Neural cell (in vitro differentiated cells): ENCODE results near the gene ABCG2. TPM values are rescaled to one million over a fixed set of nuclear protein-coding genes. Genes with fewer than 3 reads are reported as not detected.

Experiments
- H2AFZ ChIP-seq: fragments of 200-600, 300-800 bp; sonication (generic), shearing (Covaris generic); 2 replicates; pipeline ENCODE4 v1.6.0; 2014; ENCODE audit warnings: low read depth, mild to moderate bottlenecking, antibody characterized with exemption, low read length, moderate library complexity
- H3F3A ChIP-seq: fragments of 200-600 bp; shearing (Covaris generic); 2 replicates; pipeline ENCODE4 v1.6.1; 2016; ENCODE audit warnings: mild to moderate bottlenecking, moderate library complexity, mixed read lengths, antibody characterized with exemption, low read length; ENCODE audit not compliant: insufficient read depth, poor library complexity, severe bottlenecking
- H3K27ac ChIP-seq: fragments of 200-600, 300-800 bp; sonication (generic), shearing (Covaris generic); 2 replicates; pipeline ENCODE4 v1.5.1; 2014; ENCODE audit warnings: mild to moderate bottlenecking, low read length, moderate library complexity
- H3K27me3 ChIP-seq: fragments of 300-800, 200-600 bp; sonication (generic), shearing (Covaris generic); 2 replicates; pipeline ENCODE4 v1.6.0; 2014; ENCODE audit warnings: mild to moderate bottlenecking, low read depth, low read length, moderate library complexity; ENCODE audit not compliant: insufficient read depth
- H3K36me3 ChIP-seq: fragments of 300-800, 200-600 bp; sonication (generic), shearing (Covaris generic); 2 replicates; pipeline ENCODE4 v1.5.1; 2014; ENCODE audit warnings: mild to moderate bottlenecking, antibody characterized with exemption, low read length, moderate library complexity; ENCODE audit not compliant: insufficient read depth
- H3K4me2 ChIP-seq: fragments of 300-800, 200-600 bp; sonication (generic), shearing (Covaris generic); 2 replicates; pipeline ENCODE4 v1.6.0; 2014; ENCODE audit warnings: mild to moderate bottlenecking, low read length
- H3K4me3 ChIP-seq: fragments of 300-800, 200-600 bp; sonication (generic), shearing (Covaris generic); 2 replicates; pipeline ENCODE4 v1.5.1; 2014; ENCODE audit warnings: mild to moderate bottlenecking, low read length, moderate library complexity
- H3K79me2 ChIP-seq: fragments of 200-600 bp; shearing (Covaris generic); replicated peaks from 2 replicates; pipeline ENCODE4 v1.6.0; 2014; ENCODE audit warnings: mild to moderate bottlenecking, low read length, moderate library complexity; ENCODE audit not compliant: insufficient read depth
- H3K9ac ChIP-seq: fragments of 300-800, 200-600 bp; sonication (generic), shearing (Covaris generic); 2 replicates; pipeline ENCODE4 v1.6.1; 2016; ENCODE audit warnings: mild to moderate bottlenecking, low read length, mixed read lengths
- H3K9me2 ChIP-seq: fragments of 200-600 bp; shearing (Covaris generic); 2 replicates; pipeline ENCODE4 v1.6.1; 2016; ENCODE audit warnings: mild to moderate bottlenecking, low read length, mixed read lengths; ENCODE audit not compliant: insufficient read depth
- H3K9me3 ChIP-seq: fragments of 200-600, 300-800 bp; sonication (generic), shearing (Covaris generic); 2 replicates; pipeline ENCODE4 v1.6.1; 2016; ENCODE audit warnings: mild to moderate bottlenecking, mixed run types, low read length, moderate library complexity, mixed read lengths
- H4K20me1 ChIP-seq: fragments of 200-600 bp; shearing (Covaris generic); 2 replicates; pipeline ENCODE4 v1.6.1; 2016; ENCODE audit warnings: mild to moderate bottlenecking, mixed run types; ENCODE audit not compliant: insufficient read depth
- EP300 ChIP-seq: fragments of 450-650 bp; conservative IDR thresholded peaks from 2 replicates; pipeline ENCODE4 v1.6.1; 2014; ENCODE audit warnings: antibody characterized with exemption, mild to moderate bottlenecking, moderate library complexity; ENCODE audit not compliant: poor library complexity, severe bottlenecking
- EZH2 ChIP-seq: fragments of 200-600, 300-800 bp; shearing (Covaris generic), sonication (generic); IDR thresholded peaks from 2 replicates; pipeline ENCODE4 v1.6.1; 2014; ENCODE audit warnings: antibody characterized with exemption, low read length, borderline replicate concordance, mild to moderate bottlenecking; ENCODE audit not compliant: insufficient read depth, poor library complexity, severe bottlenecking
- MXI1 ChIP-seq: fragments of 450-650 bp; conservative IDR thresholded peaks from 2 replicates; pipeline ENCODE4 v1.6.1; 2014; ENCODE audit warnings: antibody characterized with exemption, mild to moderate bottlenecking; ENCODE audit not compliant: poor library complexity, severe bottlenecking
- POLR2AphosphoS5 ChIP-seq: IDR thresholded peaks from 2 replicates; pipeline ENCODE4 v1.6.1; 2012
- RAD21 ChIP-seq: fragments of 450-650 bp; conservative IDR thresholded peaks from 2 replicates; pipeline ENCODE4 v1.6.1; 2014; ENCODE audit warnings: antibody characterized with exemption, mild to moderate bottlenecking, moderate library complexity
- SMC3 ChIP-seq: fragments of 450-650 bp; conservative IDR thresholded peaks from 2 replicates; pipeline ENCODE4 v1.6.1; 2014; ENCODE audit warnings: antibody characterized with exemption, mild to moderate bottlenecking, moderate library complexity; ENCODE audit not compliant: poor library complexity
- TAF1 ChIP-seq: IDR thresholded peaks from 2 replicates; pipeline ENCODE4 v1.6.1; 2012; ENCODE audit warnings: low read depth
- polyA plus RNA-seq: library from polyadenylated mRNA; depleted of rRNA; stranded (reverse); fragments of >200 nt; gene quantifications from 2 replicates; pipeline ENCODE4 v1.2.3, GENCODE V29; 2014
- TF ChIP-seq, protein P1 (sequence below): IDR thresholded peaks from 2 replicates; pipeline ENCODE4 v1.6.1; 2012; ENCODE audit warnings: borderline replicate concordance
- TF ChIP-seq, protein P2 (sequence below): fragments of 450-650 bp; IDR thresholded peaks from 2 replicates; pipeline ENCODE4 v1.5.1; 2014; ENCODE audit warnings: antibody characterized with exemption, mild to moderate bottlenecking, moderate library complexity; ENCODE audit not compliant: poor library complexity, severe bottlenecking

Gene ABCG2
- polyA plus RNA-seq, 1 donor from 2014 or later: not detected

DNA sequence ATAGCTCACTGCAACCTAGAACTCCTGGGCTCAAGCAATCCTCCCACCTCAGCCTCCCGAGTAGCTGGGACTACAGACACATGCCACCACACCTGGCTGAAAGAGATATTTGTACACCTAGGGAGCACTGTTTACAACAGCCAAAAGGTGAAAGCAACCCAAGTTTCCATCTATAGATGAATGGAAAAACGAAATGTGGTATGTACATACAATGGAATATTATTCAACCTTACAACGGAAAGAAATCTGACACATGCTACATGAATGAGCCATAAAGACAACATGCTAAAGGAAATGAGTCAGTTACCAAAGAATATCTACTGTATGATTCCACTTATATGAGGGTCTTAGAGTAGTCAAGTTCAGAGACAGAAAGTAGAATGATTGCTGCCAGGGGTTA is 52.2 kb downstream of the ABCG2 start:
- no peak overlapping the region for H3K4me3 ChIP-seq
- no peaks in the 10 kb centered on the region for H4K20me1 ChIP-seq
- H3K4me2 ChIP-seq: no peak overlapping the region

DNA sequence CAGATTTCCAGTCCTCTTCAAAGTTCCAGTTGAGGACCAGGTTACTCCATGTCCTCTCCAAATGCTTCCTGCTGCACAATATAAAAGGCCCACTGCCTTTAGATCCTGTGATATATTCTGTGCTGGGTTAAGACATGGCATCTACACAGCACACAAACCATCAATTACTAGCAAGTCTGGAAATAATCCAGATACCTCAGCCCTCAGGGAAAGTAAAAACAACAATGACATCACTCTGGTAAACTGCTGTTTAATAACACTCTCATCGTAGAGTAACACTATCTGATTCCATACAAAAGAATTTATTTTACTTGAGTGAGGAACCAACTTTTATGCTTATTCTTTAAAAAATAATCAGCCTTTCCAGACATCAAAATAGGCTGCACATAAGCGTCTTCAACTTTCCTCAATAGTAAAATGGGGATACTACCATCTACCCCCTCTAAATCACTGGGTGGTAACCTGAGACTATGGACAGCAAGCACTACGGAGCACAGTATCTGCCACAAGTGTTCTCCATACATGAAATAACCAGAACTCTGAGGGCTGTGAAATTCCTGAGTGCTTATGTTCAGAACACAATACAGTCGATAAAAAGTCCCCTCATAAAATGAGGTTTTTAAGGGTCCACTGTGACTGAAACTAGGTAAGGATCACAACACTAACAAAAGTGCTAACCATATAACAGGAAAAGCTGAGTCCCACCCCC is 53.4 kb downstream of the ABCG2 start:
- TF ChIP-seq TAF1 (no peak), POLR2AphosphoS5 (no peak), EZH2 (no peak), RAD21 (no peak), SMC3 (no peak), EP300 (no peak), MXI1 (no peak)
- TF ChIP-seq, protein P1, sequence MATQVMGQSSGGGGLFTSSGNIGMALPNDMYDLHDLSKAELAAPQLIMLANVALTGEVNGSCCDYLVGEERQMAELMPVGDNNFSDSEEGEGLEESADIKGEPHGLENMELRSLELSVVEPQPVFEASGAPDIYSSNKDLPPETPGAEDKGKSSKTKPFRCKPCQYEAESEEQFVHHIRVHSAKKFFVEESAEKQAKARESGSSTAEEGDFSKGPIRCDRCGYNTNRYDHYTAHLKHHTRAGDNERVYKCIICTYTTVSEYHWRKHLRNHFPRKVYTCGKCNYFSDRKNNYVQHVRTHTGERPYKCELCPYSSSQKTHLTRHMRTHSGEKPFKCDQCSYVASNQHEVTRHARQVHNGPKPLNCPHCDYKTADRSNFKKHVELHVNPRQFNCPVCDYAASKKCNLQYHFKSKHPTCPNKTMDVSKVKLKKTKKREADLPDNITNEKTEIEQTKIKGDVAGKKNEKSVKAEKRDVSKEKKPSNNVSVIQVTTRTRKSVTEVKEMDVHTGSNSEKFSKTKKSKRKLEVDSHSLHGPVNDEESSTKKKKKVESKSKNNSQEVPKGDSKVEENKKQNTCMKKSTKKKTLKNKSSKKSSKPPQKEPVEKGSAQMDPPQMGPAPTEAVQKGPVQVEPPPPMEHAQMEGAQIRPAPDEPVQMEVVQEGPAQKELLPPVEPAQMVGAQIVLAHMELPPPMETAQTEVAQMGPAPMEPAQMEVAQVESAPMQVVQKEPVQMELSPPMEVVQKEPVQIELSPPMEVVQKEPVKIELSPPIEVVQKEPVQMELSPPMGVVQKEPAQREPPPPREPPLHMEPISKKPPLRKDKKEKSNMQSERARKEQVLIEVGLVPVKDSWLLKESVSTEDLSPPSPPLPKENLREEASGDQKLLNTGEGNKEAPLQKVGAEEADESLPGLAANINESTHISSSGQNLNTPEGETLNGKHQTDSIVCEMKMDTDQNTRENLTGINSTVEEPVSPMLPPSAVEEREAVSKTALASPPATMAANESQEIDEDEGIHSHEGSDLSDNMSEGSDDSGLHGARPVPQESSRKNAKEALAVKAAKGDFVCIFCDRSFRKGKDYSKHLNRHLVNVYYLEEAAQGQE: no peak
- TF ChIP-seq, protein P2, sequence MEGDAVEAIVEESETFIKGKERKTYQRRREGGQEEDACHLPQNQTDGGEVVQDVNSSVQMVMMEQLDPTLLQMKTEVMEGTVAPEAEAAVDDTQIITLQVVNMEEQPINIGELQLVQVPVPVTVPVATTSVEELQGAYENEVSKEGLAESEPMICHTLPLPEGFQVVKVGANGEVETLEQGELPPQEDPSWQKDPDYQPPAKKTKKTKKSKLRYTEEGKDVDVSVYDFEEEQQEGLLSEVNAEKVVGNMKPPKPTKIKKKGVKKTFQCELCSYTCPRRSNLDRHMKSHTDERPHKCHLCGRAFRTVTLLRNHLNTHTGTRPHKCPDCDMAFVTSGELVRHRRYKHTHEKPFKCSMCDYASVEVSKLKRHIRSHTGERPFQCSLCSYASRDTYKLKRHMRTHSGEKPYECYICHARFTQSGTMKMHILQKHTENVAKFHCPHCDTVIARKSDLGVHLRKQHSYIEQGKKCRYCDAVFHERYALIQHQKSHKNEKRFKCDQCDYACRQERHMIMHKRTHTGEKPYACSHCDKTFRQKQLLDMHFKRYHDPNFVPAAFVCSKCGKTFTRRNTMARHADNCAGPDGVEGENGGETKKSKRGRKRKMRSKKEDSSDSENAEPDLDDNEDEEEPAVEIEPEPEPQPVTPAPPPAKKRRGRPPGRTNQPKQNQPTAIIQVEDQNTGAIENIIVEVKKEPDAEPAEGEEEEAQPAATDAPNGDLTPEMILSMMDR: no peak
- no peaks in the 10 kb centered on the region for H3K9me2 ChIP-seq
- H3K79me2 ChIP-seq: no peaks in the 10 kb centered on the region
- H3K27me3 ChIP-seq: no peaks in the 10 kb centered on the region
- no peak overlapping the region for H3K27ac ChIP-seq
- H3K9me3 ChIP-seq: no peaks in the 10 kb centered on the region
- no peak overlapping the region for H3K4me3 ChIP-seq
- H3F3A ChIP-seq: no peaks in the 10 kb centered on the region
- H4K20me1 ChIP-seq: no peaks in the 10 kb centered on the region
- no peak overlapping the region for H3K9ac ChIP-seq
- H3K36me3 ChIP-seq: no peaks in the 10 kb centered on the region
- no peak overlapping the region for H3K4me2 ChIP-seq
- H2AFZ ChIP-seq: no peak overlapping the region

More for the DNA sequence above, 52.2 kb downstream of the ABCG2 start:
- TF ChIP-seq POLR2AphosphoS5: no peak
- no peak for TF ChIP-seq TAF1
- TF ChIP-seq, protein P1: no peak
- TF ChIP-seq, protein P2: no peak
- no peak for TF ChIP-seq EP300
- TF ChIP-seq SMC3: no peak
- TF ChIP-seq MXI1: no peak
- no peak for TF ChIP-seq EZH2
- TF ChIP-seq RAD21: no peak
- no peaks in the 10 kb centered on the region for H3K9me2 ChIP-seq
- no peaks in the 10 kb centered on the region for H3F3A ChIP-seq
- no peak overlapping the region for H3K27ac ChIP-seq
- no peaks in the 10 kb centered on the region for H3K27me3 ChIP-seq
- H3K9ac ChIP-seq: no peak overlapping the region
- no peaks in the 10 kb centered on the region for H3K9me3 ChIP-seq
- no peak overlapping the region for H2AFZ ChIP-seq
- no peaks in the 10 kb centered on the region for H3K36me3 ChIP-seq
- no peaks in the 10 kb centered on the region for H3K79me2 ChIP-seq
